Measurements from ENCODE around the gene CCDC93. TPM values are rescaled to one million over a fixed set of nuclear protein-coding genes. Genes with fewer than 3 reads are reported as not detected.

CCDC93 gene
- 10 to 100 TPM; 11.6 to 55.6 (median 23.9) TPM for total RNA-seq

- WGBS = under 1% methylated on average over 36 of the region's 71 CpGs
- DNase-seq (ENCODE audit: low spot score in 2 of 2) = peak; percentile 85 to 87
- no peaks in the 10 kb centered on the region for H3K9me3 ChIP-seq
- H3K27me3 ChIP-seq = no peaks in the 10 kb centered on the region
- no peak for TF ChIP-seq POLR2AphosphoS5 (IDR thresholded peaks at IDR 0.05)
- TF ChIP-seq POLR2A (IDR thresholded peaks at IDR 0.05) = peak; percentile 22 to 70
- peak within 1 kb of the TSS; percentile 100 for H3K4me3 ChIP-seq
- H3K36me3 ChIP-seq = no peaks in the 10 kb centered on the region
- peak within 1 kb of the TSS; percentile 90 for H3K27ac ChIP-seq
- peaks cover 25% of the 10 kb centered on the region for H3K4me1 ChIP-seq
These were observed at the start of gene CCDC93 for GRCh38 chr2:118013724-118014491. Gene CCDC93 (minus strand): TSS chr2:118014070. CDS start chr2:118013995, 75 bp downstream.

GRCh38 chr2:118062669-118063068 lies 48.8 kb upstream of the CCDC93 start:
- Histone ChIP-seq H3K4me3 (no peak overlapping the region), H3K4me1 (peaks cover 5% of the 10 kb centered on the region), H3K9me3 (no peaks in the 10 kb centered on the region), H3K36me3 (no peaks in the 10 kb centered on the region), H3K27ac (no peak overlapping the region), H3K27me3 (no peaks in the 10 kb centered on the region)
- no peak for DNase-seq (ENCODE audit: low spot score in 2 of 2)
- 63% methylated on average over 2 of the region's 2 CpGs for WGBS
- no peak for TF ChIP-seq POLR2A (IDR thresholded peaks at IDR 0.05)
- TF ChIP-seq POLR2AphosphoS5 (IDR thresholded peaks at IDR 0.05) = no peak
- no peak for TF ChIP-seq EP300 (IDR thresholded peaks at IDR 0.05)
- TF ChIP-seq, protein P1, sequence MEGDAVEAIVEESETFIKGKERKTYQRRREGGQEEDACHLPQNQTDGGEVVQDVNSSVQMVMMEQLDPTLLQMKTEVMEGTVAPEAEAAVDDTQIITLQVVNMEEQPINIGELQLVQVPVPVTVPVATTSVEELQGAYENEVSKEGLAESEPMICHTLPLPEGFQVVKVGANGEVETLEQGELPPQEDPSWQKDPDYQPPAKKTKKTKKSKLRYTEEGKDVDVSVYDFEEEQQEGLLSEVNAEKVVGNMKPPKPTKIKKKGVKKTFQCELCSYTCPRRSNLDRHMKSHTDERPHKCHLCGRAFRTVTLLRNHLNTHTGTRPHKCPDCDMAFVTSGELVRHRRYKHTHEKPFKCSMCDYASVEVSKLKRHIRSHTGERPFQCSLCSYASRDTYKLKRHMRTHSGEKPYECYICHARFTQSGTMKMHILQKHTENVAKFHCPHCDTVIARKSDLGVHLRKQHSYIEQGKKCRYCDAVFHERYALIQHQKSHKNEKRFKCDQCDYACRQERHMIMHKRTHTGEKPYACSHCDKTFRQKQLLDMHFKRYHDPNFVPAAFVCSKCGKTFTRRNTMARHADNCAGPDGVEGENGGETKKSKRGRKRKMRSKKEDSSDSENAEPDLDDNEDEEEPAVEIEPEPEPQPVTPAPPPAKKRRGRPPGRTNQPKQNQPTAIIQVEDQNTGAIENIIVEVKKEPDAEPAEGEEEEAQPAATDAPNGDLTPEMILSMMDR (IDR thresholded peaks at IDR 0.05) = no peak

- DNase-seq (ENCODE audit: low spot score in 2 of 2) = no peak
- no peak overlapping the region for H3K27ac ChIP-seq
- no peak overlapping the region for H3K4me3 ChIP-seq
- H3K27me3 ChIP-seq = no peaks in the 10 kb centered on the region
- TF ChIP-seq, protein P1 (IDR thresholded peaks at IDR 0.05) = no peak
- TF ChIP-seq POLR2A (IDR thresholded peaks at IDR 0.05) = no peak
- peaks cover 5% of the 10 kb centered on the region for H3K4me1 ChIP-seq
- no peaks in the 10 kb centered on the region for H3K36me3 ChIP-seq
- no peaks in the 10 kb centered on the region for H3K9me3 ChIP-seq
These were observed 48.2 kb upstream of the CCDC93 start for GRCh38 chr2:118062048-118062447.

- Histone ChIP-seq H3K36me3 (no peaks in the 10 kb centered on the region), H3K9me3 (no peaks in the 10 kb centered on the region), H3K4me1 (peaks cover 5% of the 10 kb centered on the region), H3K27me3 (no peaks in the 10 kb centered on the region), H3K27ac (peak overlapping the region; percentile 1), H3K4me3 (no peak overlapping the region)
- no peak for TF ChIP-seq POLR2AphosphoS5 (IDR thresholded peaks at IDR 0.05)
- TF ChIP-seq EP300 (IDR thresholded peaks at IDR 0.05) = no peak
- TF ChIP-seq, protein P1 (IDR thresholded peaks at IDR 0.05) = peak; percentile 9 to 18
- no peak for TF ChIP-seq POLR2A (IDR thresholded peaks at IDR 0.05)
- 66% methylated on average over 4 of the region's 4 CpGs for WGBS
- no peak for DNase-seq (ENCODE audit: low spot score in 2 of 2)
These were observed 47.5 kb upstream of the CCDC93 start for GRCh38 chr2:118061135-118061955.

- H3K27me3 ChIP-seq = no peaks in the 10 kb centered on the region
- H3K36me3 ChIP-seq = no peaks in the 10 kb centered on the region
- H3K4me1 ChIP-seq = peaks cover 5% of the 10 kb centered on the region
- H3K9me3 ChIP-seq = no peaks in the 10 kb centered on the region
- DNase-seq (ENCODE audit: low spot score in 2 of 2) = no peak
- peak overlapping the region; percentile 18 for H3K27ac ChIP-seq
- TF ChIP-seq EP300 (IDR thresholded peaks at IDR 0.05) (no peak), POLR2AphosphoS5 (IDR thresholded peaks at IDR 0.05) (no peak), POLR2A (IDR thresholded peaks at IDR 0.05) (no peak)
- TF ChIP-seq, protein P1 (IDR thresholded peaks at IDR 0.05) = no peak
- no peak overlapping the region for H3K4me3 ChIP-seq
- 51% methylated on average over 4 of the region's 4 CpGs for WGBS
These were observed 46.1 kb upstream of the CCDC93 start for GRCh38 chr2:118059919-118060478.
